Stimulated activated CD4-positive, alpha-beta T cell treated with anti-CD3 and anti-CD28 coated beads, Interleukin-4, amount 100 ng/mL, for 48 hours (primary cell): ENCODE measurements around the gene RNF223.

ENCODE experiments used
- DNase-seq, 2 donors: peaks; one replicate each; pipeline ENCODE4 v3.0.0-alpha.2; 2020; ENCODE audit warnings: low read depth in 2 of 2

The RNF223 gene

GRCh38 chr1:1073743-1074587 is at the start of gene RNF223:
TSS of gene RNF223 (minus strand) at chr1:1074306. CDS start at chr1:1072566, 1,740 bp downstream.
- no peak for DNase-seq

- no peak for DNase-seq
Observed at GRCh38 chr1:1122981-1123480, 48.9 kb upstream of the RNF223 start.

DNA sequence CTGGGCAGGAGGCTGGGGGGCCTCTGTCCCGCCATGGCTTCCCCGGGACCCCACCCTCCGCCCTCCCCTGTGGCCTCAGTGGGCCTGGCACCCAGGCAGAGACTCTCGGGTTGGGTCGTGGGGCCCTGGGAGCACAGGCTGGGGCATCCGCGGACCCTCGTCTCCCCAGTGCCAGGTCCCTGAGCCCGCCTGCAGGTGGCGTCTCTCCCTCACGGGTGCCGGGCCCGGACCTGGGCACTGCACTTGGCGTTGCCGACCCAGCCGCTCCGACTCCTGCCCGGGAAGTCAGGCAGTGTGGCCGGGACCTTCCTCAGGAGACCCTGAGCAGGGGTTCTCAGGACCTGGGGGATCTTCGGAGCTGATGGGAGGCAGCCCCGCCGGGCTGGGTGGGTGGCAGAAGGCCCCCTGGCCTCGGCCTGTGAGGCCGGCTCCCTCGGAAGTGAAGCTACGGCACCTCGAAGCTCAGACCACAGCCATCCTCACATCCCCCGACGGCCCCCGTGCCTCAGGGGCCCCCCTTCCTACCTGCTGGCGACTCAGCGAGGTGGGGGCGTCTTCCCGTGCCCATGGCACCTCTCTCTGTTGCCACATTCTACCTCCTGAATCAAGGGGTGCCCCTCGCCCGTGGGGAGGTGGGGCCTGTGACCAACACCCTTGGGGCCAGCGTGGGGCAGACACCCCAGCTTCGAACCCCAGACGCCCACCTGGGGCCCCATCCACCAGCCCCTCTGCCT is 48.1 kb upstream of the RNF223 start:
- peak; percentile 80 to 81 for DNase-seq

DNA sequence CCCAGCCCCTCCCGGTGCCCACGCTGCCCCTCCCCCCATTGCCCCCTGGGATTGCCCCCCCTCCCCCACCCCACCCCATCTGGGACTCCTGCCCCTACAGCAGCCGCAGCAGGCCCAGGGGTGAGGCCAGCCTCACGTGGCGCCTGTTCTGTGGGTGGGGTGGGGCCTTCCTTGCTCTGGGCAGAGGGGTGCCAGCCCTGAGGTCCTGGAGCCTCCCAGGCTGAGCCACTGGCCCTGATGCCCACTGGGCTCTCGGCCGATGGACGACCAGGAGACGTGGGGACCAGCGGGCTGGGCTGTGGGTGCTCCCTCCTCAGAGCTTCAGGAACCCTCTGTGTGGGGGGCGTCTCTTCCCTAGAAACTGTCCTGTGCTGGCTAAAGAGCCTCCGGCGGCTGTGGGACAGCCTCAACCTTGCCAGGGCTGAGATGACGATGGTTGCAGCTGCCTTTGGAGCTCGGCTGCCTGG is 47.5 kb upstream of the RNF223 start:
- DNase-seq: no peak

DNA sequence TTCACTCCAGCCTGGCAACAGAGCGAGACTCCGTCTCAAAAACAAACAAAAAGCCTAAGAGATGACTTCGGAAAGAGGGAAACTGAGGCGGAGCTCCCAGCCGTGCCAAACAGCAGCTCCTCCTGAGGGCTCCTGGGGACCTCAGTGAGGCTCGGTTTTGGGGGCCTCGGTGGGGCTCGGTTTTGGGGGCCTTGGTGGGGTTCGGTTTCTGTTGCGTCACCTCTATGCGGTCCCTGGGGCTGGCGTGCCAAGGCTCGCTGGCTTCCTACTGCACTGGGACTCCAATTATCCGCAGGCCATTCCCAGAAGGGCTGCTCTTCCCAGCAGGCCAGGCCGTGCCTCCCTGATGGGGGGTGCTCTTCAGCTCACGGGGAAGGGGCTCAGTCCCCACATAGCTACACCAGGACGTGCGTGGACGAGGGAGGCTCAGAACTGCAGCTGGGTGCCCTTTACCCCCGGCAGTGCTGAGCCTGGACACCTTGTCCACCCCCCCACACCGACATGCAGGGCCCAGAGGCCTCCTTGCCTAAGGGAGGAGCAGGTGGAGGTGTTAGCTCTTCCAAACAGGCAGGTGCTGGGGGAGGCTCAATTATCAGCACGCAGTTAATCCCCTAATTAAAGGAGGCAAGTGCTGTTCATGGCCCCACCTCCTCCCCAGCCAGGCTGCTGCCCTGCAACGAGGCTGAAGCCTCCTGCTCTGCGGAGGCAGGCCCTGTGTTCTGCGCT is 46.9 kb upstream of the RNF223 start:
- no peak for DNase-seq

DNA sequence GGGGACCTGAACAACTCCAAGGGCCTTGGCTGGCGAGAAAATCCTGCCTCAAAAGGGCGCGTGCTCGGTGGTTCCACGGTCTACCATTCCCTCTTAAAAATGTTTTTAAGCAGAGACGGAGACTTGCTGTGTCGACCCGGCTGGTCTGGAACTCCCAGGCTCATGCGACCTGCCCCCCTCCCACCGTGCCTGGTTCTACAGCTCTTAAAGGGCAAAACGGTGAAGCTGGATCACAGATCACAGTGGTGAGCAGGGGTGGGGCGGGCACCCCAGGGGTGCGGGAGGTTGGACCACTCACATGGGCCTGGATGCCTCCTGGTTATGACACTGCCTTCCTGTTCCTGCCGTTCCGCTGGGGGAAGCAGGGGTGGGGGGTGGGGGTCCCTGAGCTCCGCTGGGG is 46.0 kb upstream of the RNF223 start:
- DNase-seq: no peak

- no peak for DNase-seq
Observed at GRCh38 chr1:1119272-1119890, 45.3 kb upstream of the RNF223 start.

DNA sequence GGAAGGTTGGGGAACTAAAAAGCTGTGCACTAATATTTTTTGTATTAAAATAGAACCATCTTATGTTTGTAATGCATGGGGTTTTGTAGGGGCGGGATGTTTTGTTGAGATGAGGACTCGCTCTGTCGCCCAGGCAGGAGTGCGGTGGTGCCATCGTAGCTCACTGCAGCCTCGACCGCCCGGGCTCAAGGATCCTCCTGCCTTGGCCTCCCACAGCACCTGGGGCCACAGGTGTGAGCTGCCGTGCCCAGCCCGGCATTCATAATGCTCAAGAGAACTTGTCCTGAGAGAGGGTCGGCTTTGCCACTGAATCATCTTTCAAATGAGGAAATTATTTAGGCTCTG is 44.7 kb upstream of the RNF223 start:
- no peak for DNase-seq

- DNase-seq: no peak
Observed at GRCh38 chr1:1118011-1118875, 44.1 kb upstream of the RNF223 start.

- no peak for DNase-seq
Observed at GRCh38 chr1:1117469-1117831, 43.3 kb upstream of the RNF223 start.

GRCh38 chr1:1116701-1117468 is 42.8 kb upstream of the RNF223 start:
- DNase-seq: peak; percentile 20 to 28

GRCh38 chr1:1115786-1116700 is 41.9 kb upstream of the RNF223 start, which contains the start of gene C1orf159:
TSS of gene C1orf159 (minus strand) at chr1:1116089. CDS start at chr1:1091543, 24,546 bp downstream.
- peak; percentile 97 to 98 for DNase-seq

- no peak for DNase-seq
Observed at GRCh38 chr1:1115136-1115785, 41.2 kb upstream of the RNF223 start.

DNA sequence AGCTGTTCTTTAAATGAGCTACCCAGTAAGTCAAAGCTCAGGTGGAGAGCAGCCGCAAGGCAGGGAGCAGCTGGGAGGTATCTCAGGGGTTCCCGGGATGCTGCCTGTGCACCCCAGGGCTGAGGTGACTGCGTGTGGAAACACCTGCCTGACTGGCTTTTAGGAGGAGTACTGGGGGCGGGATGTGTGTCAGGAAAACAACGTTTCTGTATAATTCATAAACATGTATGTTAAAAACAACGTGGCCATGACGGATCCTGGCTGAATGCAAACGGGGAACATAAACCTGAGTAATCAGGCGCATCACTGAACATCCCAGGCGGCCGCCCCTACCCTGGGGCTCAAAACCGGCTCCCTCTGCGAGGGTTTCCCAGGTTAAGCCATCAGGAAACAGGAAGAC is 40.3 kb upstream of the RNF223 start:
- no peak for DNase-seq

DNA sequence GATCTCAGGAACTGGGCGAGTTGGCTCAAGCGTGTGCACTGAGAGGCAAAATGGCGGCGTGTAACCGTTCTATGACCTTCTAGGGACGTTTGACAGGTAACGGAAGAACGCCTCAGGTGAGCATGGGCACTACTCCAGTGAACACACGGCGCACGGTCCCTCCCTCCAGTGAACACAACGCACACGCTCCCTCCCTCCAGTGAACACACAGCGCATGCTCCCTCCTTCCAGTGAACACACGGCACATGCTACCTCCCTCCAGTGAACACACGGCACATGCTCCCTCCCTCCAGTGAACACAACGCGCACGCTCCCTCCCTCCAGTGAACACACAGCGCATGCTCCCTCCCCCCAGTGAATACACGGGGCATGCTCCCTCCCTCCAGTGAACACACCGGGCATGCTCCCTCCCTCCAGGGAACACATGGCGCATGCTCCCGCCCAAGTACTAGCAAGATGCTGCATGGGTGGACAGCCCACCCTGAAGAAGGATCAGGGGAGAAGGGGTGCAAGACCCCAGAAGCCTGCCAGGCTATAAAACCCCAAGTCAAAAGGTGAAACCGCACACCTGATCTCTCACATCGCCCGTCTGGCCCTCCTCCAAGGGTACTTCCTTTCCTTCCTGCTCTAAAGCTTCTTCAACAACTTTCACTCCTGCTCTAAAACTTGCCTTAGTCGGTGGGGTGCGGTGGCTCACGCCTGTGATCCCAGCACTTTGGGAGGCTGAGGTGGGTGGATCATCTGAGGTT is 38.3 kb upstream of the RNF223 start:
- DNase-seq: no peak

GRCh38 chr1:1111516-1112236 is 37.6 kb upstream of the RNF223 start:
- no peak for DNase-seq

- DNase-seq: no peak
Observed at GRCh38 chr1:1110561-1110971, 36.5 kb upstream of the RNF223 start.
